GM12874 (cell line): Measurements from ENCODE around the gene TRMT11.

Experiments
- CTCF ChIP-seq: IDR thresholded peaks from 2 replicates; pipeline ENCODE4 v1.5.1; 2011; ENCODE audit warnings: low read depth, mild to moderate bottlenecking, control low read depth, low read length, moderate library complexity; ENCODE audit not compliant: insufficient read depth

The TRMT11 gene

GRCh38 chr6:126054802-126055201 lies 68.5 kb downstream of the TRMT11 start:
- TF ChIP-seq CTCF = no peak

GRCh38 chr6:126055449-126055848 lies 69.1 kb downstream of the TRMT11 start:
- TF ChIP-seq CTCF = no peak

- no peak for TF ChIP-seq CTCF
Observed at GRCh38 chr6:126056355-126057004, 70.1 kb downstream of the TRMT11 start.

GRCh38 chr6:126060400-126060799 lies 74.1 kb downstream of the TRMT11 start:
- no peak for TF ChIP-seq CTCF

GRCh38 chr6:126063512-126064146 lies 77.3 kb downstream of the TRMT11 start:
- no peak for TF ChIP-seq CTCF

- no peak for TF ChIP-seq CTCF
Observed at GRCh38 chr6:126064257-126064747, 78.0 kb downstream of the TRMT11 start.

- TF ChIP-seq CTCF = no peak
Observed at GRCh38 chr6:126064748-126065401, 78.5 kb downstream of the TRMT11 start.
